ENCODE measurements around the gene SCN11A. TPM values are rescaled to one million over a fixed set of nuclear protein-coding genes. Genes with fewer than 3 reads are reported as not detected.

Gene SCN11A
- total and polyA plus RNA-seq, 2 of the 13 experiments (the other 11 are each of a cell fraction or from before 2014, with no cell fraction given): 0.02 to 0.11 TPM

DNA sequence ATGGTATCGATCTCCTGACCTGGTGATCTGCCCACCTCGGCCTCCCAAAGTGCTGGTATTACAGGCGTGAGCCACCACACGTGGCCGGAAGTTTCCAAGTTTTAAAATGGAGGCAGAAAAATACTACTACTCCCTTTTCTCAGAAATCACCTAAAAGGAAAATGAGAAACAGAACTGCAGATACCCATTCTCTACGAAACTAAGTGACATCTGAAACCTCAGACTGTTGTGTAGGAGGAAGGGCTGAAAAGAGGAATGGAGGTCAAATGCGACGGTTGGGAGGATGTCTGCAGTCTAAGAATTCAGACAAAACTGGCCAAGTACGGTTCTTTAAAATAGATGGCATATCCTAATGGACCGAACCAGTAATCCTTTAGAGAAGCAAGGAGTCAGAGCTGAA is 24.2 kb upstream of the SCN11A start (continued):
- TF ChIP-seq, protein P1, sequence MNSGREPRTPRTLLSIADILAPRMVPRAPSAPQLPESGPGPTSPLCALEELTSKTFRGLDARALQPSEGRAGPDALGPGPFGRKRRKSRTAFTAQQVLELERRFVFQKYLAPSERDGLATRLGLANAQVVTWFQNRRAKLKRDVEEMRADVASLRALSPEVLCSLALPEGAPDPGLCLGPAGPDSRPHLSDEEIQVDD (CRISPR knock-in tag; IDR thresholded peaks at IDR 0.05; ENCODE audit: borderline replicate concordance): no peak
- TF ChIP-seq TOE1 (CRISPR knock-in tag; IDR thresholded peaks at IDR 0.05) (no peak), ZNF720 (CRISPR knock-in tag; IDR thresholded peaks at IDR 0.05) (no peak), SP1 (IDR thresholded peaks at IDR 0.05) (no peak), SP1 (CRISPR knock-in tag; IDR thresholded peaks at IDR 0.05) (no peak)
- TF ChIP-seq, protein P2, sequence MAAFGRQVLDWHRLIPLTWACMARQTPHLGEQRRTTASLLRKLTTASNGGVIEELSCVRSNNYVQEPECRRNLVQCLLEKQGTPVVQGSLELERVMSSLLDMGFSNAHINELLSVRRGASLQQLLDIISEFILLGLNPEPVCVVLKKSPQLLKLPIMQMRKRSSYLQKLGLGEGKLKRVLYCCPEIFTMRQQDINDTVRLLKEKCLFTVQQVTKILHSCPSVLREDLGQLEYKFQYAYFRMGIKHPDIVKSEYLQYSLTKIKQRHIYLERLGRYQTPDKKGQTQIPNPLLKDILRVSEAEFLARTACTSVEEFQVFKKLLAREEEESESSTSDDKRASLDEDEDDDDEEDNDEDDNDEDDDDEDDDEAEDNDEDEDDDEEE (CRISPR knock-in tag; IDR thresholded peaks at IDR 0.05): no peak

DNA sequence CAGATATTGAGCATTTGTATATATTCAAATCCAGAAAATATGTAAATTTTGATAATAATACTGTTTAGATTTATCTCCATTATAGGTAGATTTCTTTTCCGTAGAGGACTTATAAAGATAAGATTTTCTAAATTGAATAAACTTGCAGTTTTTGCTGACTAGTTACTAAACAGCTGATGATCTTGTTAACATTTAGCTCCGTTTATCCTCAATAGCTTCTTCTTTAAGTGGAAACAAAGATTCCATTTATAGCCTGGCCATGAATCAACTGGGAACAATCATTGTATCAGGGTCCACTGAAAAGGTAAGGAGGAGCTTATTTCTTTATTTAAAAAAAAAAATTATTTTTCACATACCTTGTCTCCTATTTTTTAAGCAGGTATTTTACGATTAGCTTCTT is 16.8 kb upstream of the SCN11A start:
- no peak overlapping the region for H3K27ac ChIP-seq (ENCODE audit: extremely low read length, insufficient read depth, low read length)
- H3K4me2 ChIP-seq (ENCODE audit: low read depth, low read length): no peak overlapping the region
- POLR2A ChIA-PET: no interaction called here
- no TSS peak for BruUV-seq (replicated peaks)
- peaks cover 5% of the 10 kb centered on the region for H3K79me2 ChIP-seq (ENCODE audit: insufficient read depth, low read length)
- no peaks in the 10 kb centered on the region for H3K9me3 ChIP-seq (ENCODE audit: low read length)
- no peaks in the 10 kb centered on the region for H3K27me3 ChIP-seq (ENCODE audit: control insufficient read depth in 1 of 2, insufficient read depth in 2 of 2, low read length in 2 of 2)
- CTCF ChIA-PET (ENCODE audit: low intra/inter-chr PET ratio, low total read pairs): no interaction called here
- peaks cover 6 to 58% of the 10 kb centered on the region in 2 experiments for H3K36me3 ChIP-seq (replicated peaks in 1 of 2; ENCODE audit: control insufficient read depth in 1 of 2, insufficient read depth in 2 of 2, low read length in 2 of 2)
- no peak overlapping the region for H3K9ac ChIP-seq (ENCODE audit: insufficient read depth, low read depth, low read length)
- DNase-seq (ENCODE audit: low spot score): no peak
- no peak for ATAC-seq
- WGBS (ENCODE audit: low lambda C conversion rate): 97% methylated on average over 3 of the region's 3 CpGs
- no peak overlapping the region for H3K4me3 ChIP-seq (replicated peaks in 1 of 3; ENCODE audit: insufficient read depth in 1 of 3, low read depth in 2 of 3, low read length in 3 of 3)
- H3K4me1 ChIP-seq (ENCODE audit: insufficient read depth, low read length): no peaks in the 10 kb centered on the region
- peaks cover 12% of the 10 kb centered on the region; the same call in 1 of the 2 replicates for H4K20me1 ChIP-seq (ENCODE audit: insufficient read depth, low read length)
- FAIRE-seq: no peak
- intact Hi-C loops (cut with micrococcal nuclease; ENCODE audit: unreplicated experiment) (no loop called here), in situ Hi-C loops (cut with HindIII; ENCODE audit: extremely low pct_ligation_motif_present, low pct_unique_long_range_greater_than_20kb) (no loop called here)
- H2AFZ ChIP-seq (ENCODE audit: low read length): no peak overlapping the region
- TF ChIP-seq SCMH1 (CRISPR knock-in tag; IDR thresholded peaks at IDR 0.05; ENCODE audit: borderline replicate concordance) (no peak), MAFF (IDR thresholded peaks at IDR 0.05; ENCODE audit: low read depth, low read length) (peak; percentile 51; the same call in 1 of the 2 replicates), MAFK (conservative IDR thresholded peaks at IDR 0.05 in 1 of 2, IDR thresholded peaks at IDR 0.05 in 1 of 2; ENCODE audit: low read length in 2 of 2) (peak; percentile 50 to 61), RBM39 (IDR thresholded peaks at IDR 0.05; ENCODE audit: low read depth, low read length, poor library complexity, severe bottlenecking) (no peak)
- TF ChIP-seq, protein P3, sequence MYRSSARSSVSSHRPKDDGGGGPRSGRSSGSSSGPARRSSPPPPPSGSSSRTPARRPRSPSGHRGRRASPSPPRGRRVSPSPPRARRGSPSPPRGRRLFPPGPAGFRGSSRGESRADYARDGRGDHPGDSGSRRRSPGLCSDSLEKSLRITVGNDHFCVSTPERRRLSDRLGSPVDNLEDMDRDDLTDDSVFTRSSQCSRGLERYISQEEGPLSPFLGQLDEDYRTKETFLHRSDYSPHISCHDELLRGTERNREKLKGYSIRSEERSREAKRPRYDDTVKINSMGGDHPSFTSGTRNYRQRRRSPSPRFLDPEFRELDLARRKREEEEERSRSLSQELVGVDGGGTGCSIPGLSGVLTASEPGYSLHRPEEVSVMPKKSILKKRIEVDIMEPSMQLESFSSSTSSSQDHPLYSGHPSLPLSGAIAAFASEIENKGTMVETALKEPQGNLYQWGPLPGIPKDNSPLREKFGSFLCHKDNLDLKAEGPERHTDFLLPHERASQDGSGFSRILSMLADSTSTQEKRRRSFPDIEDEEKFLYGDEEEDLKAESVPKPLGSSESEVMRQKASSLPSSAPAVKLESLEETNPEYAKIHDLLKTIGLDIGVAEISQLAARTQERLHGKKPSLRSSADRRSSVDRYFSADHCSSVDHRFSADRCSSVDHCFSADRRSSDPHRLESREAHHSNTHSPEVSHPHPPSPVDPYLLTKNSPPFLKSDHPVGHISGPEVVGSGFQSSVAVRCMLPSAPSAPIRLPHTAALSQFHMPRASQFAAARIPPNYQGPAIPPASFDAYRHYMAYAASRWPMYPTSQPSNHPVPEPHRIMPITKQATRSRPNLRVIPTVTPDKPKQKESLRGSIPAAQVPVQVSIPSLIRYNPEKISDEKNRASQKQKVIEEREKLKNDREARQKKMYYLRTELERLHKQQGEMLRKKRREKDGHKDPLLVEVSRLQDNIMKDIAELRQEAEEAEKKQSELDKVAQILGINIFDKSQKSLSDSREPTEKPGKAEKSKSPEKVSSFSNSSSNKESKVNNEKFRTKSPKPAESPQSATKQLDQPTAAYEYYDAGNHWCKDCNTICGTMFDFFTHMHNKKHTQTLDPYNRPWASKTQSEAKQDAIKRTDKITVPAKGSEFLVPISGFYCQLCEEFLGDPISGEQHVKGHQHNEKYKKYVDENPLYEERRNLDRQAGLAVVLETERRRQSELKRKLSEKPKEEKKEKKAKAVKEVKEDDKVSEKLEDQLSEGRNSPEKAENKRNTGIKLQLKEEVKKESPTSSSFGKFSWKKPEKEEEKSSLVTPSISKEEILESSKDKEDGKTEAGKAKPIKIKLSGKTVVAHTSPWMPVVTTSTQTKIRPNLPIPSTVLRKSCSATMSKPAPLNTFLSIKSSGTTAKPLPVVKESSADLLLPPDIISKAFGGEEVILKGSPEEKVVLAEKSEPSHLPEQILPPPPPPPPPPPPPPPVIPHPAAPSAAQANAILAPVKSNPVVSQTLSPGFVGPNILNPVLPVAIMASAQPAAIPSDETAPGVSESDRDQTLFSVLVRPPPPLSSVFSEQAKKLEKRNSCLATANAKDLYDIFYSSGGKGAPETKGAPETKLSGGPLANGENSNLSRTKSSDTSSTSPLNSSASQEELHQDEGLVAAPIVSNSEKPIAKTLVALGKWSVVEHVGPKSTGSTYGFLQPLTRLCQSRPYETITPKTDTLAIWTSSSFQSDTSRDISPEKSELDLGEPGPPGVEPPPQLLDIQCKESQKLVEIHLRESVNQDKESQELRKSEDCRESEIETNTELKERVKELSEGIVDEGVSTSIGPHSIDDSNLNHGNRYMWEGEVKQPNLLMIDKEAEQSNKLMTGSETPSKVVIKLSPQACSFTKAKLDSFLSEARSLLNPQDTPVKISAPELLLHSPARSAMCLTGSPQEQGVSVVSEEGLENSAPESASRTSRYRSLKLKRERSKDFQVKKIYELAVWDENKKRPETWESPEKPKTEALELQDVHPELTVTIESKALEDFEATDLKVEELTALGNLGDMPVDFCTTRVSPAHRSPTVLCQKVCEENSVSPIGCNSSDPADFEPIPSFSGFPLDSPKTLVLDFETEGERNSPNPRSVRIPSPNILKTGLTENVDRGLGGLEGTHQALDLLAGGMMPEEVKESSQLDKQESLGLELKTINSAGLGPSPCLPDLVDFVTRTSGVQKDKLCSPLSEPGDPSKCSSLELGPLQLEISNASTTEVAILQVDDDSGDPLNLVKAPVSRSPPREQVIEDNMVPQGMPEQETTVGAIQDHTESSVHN (CRISPR knock-in tag; IDR thresholded peaks at IDR 0.05): no peak
